GM10266 (cell line): Measurements from ENCODE around the gene HOXB1.
A peak's percentile ranks its signal among the peaks of the same experiment; 100 is the strongest.
"Not testable (repeated sequence)": the region's sequence is repeated elsewhere in the genome, so short reads cannot be mapped to it uniquely, and the experiment has no call there.

Source experiments
- DNase-seq: peaks from one replicate; pipeline ENCODE4 v3.0.0; 2012; ENCODE audit errors: extremely low spot score
- CTCF ChIP-seq: IDR thresholded peaks from 2 replicates; pipeline ENCODE4 v1.5.1; 2012; ENCODE audit warnings: mild to moderate bottlenecking, low read depth; ENCODE audit not compliant: control insufficient read depth, insufficient read depth; ENCODE audit errors: missing control alignments

The HOXB1 gene

GRCh38 chr17:48513097-48513496 lies 17.7 kb downstream of the HOXB1 start:
- DNase-seq, result no peak
- no peak for TF ChIP-seq CTCF

- peak; percentile 60 for DNase-seq
- no peak for TF ChIP-seq CTCF
Measured at GRCh38 chr17:48510761-48511604, 19.8 kb downstream of the HOXB1 start.

GRCh38 chr17:48510381-48510760 lies 20.4 kb downstream of the HOXB1 start:
- no peak for TF ChIP-seq CTCF
- no peak for DNase-seq

- not testable (repeated sequence) for DNase-seq
Measured at GRCh38 chr17:48509708-48510107, 21.1 kb downstream of the HOXB1 start.

GRCh38 chr17:48506246-48506645 lies 24.6 kb downstream of the HOXB1 start:
- no peak for DNase-seq
- TF ChIP-seq CTCF, result peak; percentile 0

GRCh38 chr17:48505788-48506187 lies 25.0 kb downstream of the HOXB1 start:
- no peak for TF ChIP-seq CTCF
- peak; percentile 66 for DNase-seq

- no peak for DNase-seq
- TF ChIP-seq CTCF, result no peak
Measured at GRCh38 chr17:48504953-48505352, 25.9 kb downstream of the HOXB1 start.
